ENCODE measurements around the gene OTULIN. TPM values are rescaled to one million over a fixed set of nuclear protein-coding genes. Genes with fewer than 3 reads are reported as not detected.

OTULIN gene
- total and polyA plus RNA-seq, 2 of the 13 experiments (the other 11 are each of a cell fraction or from before 2014, with no cell fraction given): 7.0 to 34.8 TPM

- CTCF ChIA-PET (ENCODE audit: low intra/inter-chr PET ratio, low total read pairs): no interaction called here
- Histone ChIP-seq H3K36me3 (replicated peaks in 1 of 2; ENCODE audit: control insufficient read depth in 1 of 2, insufficient read depth in 2 of 2, low read length in 2 of 2) (peaks cover 8 to 54% of the 10 kb centered on the region in 2 experiments), H3K9me3 (ENCODE audit: low read length) (no peaks in the 10 kb centered on the region), H2AFZ (ENCODE audit: low read length) (no peak overlapping the region), H3K9ac (ENCODE audit: insufficient read depth, low read depth, low read length) (no peak overlapping the region), H3K27me3 (ENCODE audit: control insufficient read depth in 1 of 2, insufficient read depth in 2 of 2, low read length in 2 of 2) (no peaks in the 10 kb centered on the region), H3K4me1 (ENCODE audit: insufficient read depth, low read length) (peaks cover 30% of the 10 kb centered on the region), H3K27ac (ENCODE audit: extremely low read length, insufficient read depth, low read length) (no peak overlapping the region), H3K4me2 (ENCODE audit: low read depth, low read length) (no peak overlapping the region), H3K79me2 (ENCODE audit: insufficient read depth, low read length) (peaks cover 74% of the 10 kb centered on the region), H3K4me3 (replicated peaks in 1 of 3; ENCODE audit: insufficient read depth in 1 of 3, low read depth in 2 of 3, low read length in 3 of 3) (no peak overlapping the region), H4K20me1 (ENCODE audit: insufficient read depth, low read length) (peaks cover 11% of the 10 kb centered on the region)
- POLR2A ChIA-PET: no interaction called here
- ATAC-seq: no peak
- in situ Hi-C loops (cut with HindIII; ENCODE audit: extremely low pct_ligation_motif_present, low pct_unique_long_range_greater_than_20kb) (no loop called here), intact Hi-C loops (cut with micrococcal nuclease; ENCODE audit: unreplicated experiment) (no loop called here)
- no peak for DNase-seq (ENCODE audit: low spot score)
- BruUV-seq (replicated peaks): no TSS peak
- no peak for TF ChIP-seq ARNTL (CRISPR knock-in tag; IDR thresholded peaks at IDR 0.05)
- no peak for TF ChIP-seq ZNF562 (CRISPR knock-in tag; IDR thresholded peaks at IDR 0.05; ENCODE audit: borderline replicate concordance)
- no peak for TF ChIP-seq TOPORS (CRISPR knock-in tag; IDR thresholded peaks at IDR 0.05)
- no peak for TF ChIP-seq ZNF232 (CRISPR knock-in tag; IDR thresholded peaks at IDR 0.05; ENCODE audit: borderline replicate concordance)
- WGBS (ENCODE audit: low lambda C conversion rate): 92% methylated on average over 8 of the region's 8 CpGs
- FAIRE-seq: no peak
Observed at GRCh38 chr5:14674983-14675854, 10.7 kb downstream of the OTULIN start.

DNA sequence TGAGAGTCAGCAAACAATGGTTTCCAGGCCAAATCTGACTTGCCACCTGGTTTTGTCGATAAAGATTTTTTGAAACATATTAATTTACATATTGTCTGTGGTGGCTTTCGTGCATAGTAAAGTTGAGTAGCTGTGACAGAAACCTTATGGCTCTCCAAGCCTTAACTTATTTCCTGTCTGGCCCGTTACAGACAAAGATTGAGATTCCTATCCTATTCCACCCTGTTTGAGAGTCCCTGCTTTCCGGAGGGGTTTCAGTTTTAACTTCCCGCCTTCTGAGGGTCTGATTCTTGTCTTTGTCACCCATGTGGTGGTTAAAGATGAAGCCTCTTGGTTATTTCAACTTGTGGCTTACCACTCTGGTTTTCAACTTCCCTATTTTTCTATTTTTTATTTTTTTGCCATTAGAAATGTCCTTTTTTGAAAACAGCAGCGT lies 11.4 kb downstream of the OTULIN start:
- ATAC-seq: no peak
- in situ Hi-C loops (cut with HindIII; ENCODE audit: extremely low pct_ligation_motif_present, low pct_unique_long_range_greater_than_20kb): no loop called here
- CTCF ChIA-PET (ENCODE audit: low intra/inter-chr PET ratio, low total read pairs): no interaction called here
- FAIRE-seq: no peak
- POLR2A ChIA-PET: no interaction called here
- H4K20me1 ChIP-seq (ENCODE audit: insufficient read depth, low read length): peaks cover 11% of the 10 kb centered on the region
- H2AFZ ChIP-seq (ENCODE audit: low read length): no peak overlapping the region
- peaks cover 10 to 61% of the 10 kb centered on the region in 2 experiments for H3K36me3 ChIP-seq (replicated peaks in 1 of 2; ENCODE audit: control insufficient read depth in 1 of 2, insufficient read depth in 2 of 2, low read length in 2 of 2)
- H3K9ac ChIP-seq (ENCODE audit: insufficient read depth, low read depth, low read length): no peak overlapping the region
- no peak for DNase-seq (ENCODE audit: low spot score)
- peaks cover 68% of the 10 kb centered on the region for H3K79me2 ChIP-seq (ENCODE audit: insufficient read depth, low read length)
- no peak overlapping the region for H3K4me3 ChIP-seq (replicated peaks in 1 of 3; ENCODE audit: insufficient read depth in 1 of 3, low read depth in 2 of 3, low read length in 3 of 3)
- no peaks in the 10 kb centered on the region for H3K27me3 ChIP-seq (ENCODE audit: control insufficient read depth in 1 of 2, insufficient read depth in 2 of 2, low read length in 2 of 2)
- H3K27ac ChIP-seq (ENCODE audit: extremely low read length, insufficient read depth, low read length): no peak overlapping the region
- BruUV-seq (replicated peaks): no TSS peak
- H3K4me2 ChIP-seq (ENCODE audit: low read depth, low read length): no peak overlapping the region
- H3K4me1 ChIP-seq (ENCODE audit: insufficient read depth, low read length): peaks cover 25% of the 10 kb centered on the region
- no peaks in the 10 kb centered on the region for H3K9me3 ChIP-seq (ENCODE audit: low read length)
- intact Hi-C loops (cut with micrococcal nuclease; ENCODE audit: unreplicated experiment): no loop called here
- 95% methylated on average over 6 of the region's 6 CpGs for WGBS (ENCODE audit: low lambda C conversion rate)
- TF ChIP-seq ZNF713 (CRISPR knock-in tag; IDR thresholded peaks at IDR 0.05): no peak
- TF ChIP-seq CENPX (CRISPR knock-in tag; IDR thresholded peaks at IDR 0.05): no peak
- TF ChIP-seq SP140L (CRISPR knock-in tag; IDR thresholded peaks at IDR 0.05; ENCODE audit: borderline replicate concordance): no peak
- no peak for TF ChIP-seq ZNF589 (CRISPR knock-in tag; conservative IDR thresholded peaks at IDR 0.05)
- no peak for TF ChIP-seq LBX2 (CRISPR knock-in tag; IDR thresholded peaks at IDR 0.05; ENCODE audit: borderline replicate concordance)
- TF ChIP-seq TBX3 (IDR thresholded peaks at IDR 0.05; ENCODE audit: borderline replicate concordance): no peak
- no peak for TF ChIP-seq GABPB1 (CRISPR knock-in tag; IDR thresholded peaks at IDR 0.05)
- TF ChIP-seq ZNF180 (CRISPR knock-in tag; IDR thresholded peaks at IDR 0.05; ENCODE audit: borderline replicate concordance, low read depth): no peak
- TF ChIP-seq TRAFD1 (CRISPR knock-in tag; IDR thresholded peaks at IDR 0.05; ENCODE audit: borderline replicate concordance): no peak

All from HepG2 (cell line).